HG03060 (cell line): ENCODE measurements around the gene ATP1B3.
"Not testable (repeated sequence)": the region's sequence is repeated elsewhere in the genome, so short reads cannot be mapped to it uniquely, and the experiment has no call there.

Experiments
- ATAC-seq: cut with Tn5 transposase; IDR thresholded peaks from one replicate; pipeline ENCODE4 v1.9.1; 2021; ENCODE audit warnings: low read depth, moderate number of reproducible peaks; ENCODE audit not compliant: unreplicated experiment

Gene ATP1B3

GRCh38 chr3:141860086-141860669 is 16.3 kb upstream of the ATP1B3 start:
- no peak for ATAC-seq

- no peak for ATAC-seq
These were observed 15.5 kb upstream of the ATP1B3 start for GRCh38 chr3:141860766-141861513.

- no peak for ATAC-seq
These were observed 14.1 kb upstream of the ATP1B3 start for GRCh38 chr3:141862279-141862816.

GRCh38 chr3:141863491-141863890 is 13.0 kb upstream of the ATP1B3 start:
- no peak for ATAC-seq

GRCh38 chr3:141864281-141864970 is 12.0 kb upstream of the ATP1B3 start:
- ATAC-seq, result no peak

DNA sequence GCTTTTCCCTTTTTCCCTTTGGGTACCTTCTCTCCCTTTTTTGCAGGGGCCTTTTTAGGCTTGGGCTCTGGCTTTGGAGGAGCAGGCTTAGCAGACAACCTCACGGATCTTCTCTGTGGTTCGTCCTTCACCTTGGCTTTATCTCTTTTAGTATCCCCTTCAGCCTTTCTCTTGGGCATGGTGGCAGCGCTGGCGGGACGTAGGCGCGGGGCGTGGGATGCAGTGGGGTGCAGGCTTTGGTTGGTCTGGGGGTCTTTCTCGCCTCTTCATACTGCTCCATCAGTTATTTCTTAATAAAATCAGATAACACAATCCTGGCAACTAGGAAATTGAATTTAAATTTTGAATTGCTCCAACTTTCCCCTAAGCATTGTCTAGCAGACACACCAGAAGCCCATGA is 11.3 kb upstream of the ATP1B3 start:
- no peak for ATAC-seq

- no peak for ATAC-seq
These were observed 6.3 kb upstream of the ATP1B3 start for GRCh38 chr3:141870091-141870687.

- no peak for ATAC-seq
These were observed 1.0 kb upstream of the ATP1B3 start for GRCh38 chr3:141875374-141875892.

DNA sequence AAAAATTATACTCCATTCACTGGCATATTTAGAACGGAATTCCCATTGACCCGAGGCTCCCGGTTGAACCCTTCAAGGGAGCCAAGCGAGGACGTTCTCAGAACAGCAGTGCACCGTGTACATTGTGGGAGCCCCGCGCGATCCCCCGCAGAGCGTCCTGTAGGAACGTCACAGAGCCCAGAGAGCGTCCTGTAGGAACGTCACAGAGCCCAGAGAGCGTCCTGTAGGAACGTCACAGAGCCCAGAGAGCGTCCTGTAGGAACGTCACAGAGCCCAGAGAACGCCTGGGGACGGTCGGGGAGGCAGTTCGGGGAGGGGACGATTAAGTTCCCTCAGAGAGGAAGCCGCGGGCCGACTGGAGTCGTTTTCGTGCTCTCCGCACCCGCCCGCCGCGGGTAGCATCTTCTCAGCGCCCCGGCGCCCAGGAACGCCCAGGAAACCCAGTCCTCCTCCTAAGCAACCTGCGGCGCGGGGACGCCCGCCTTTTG is 506 bp upstream of the ATP1B3 start:
- ATAC-seq, result peak; percentile 27

- ATAC-seq, result no peak
These were observed 613 bp downstream of the ATP1B3 start for GRCh38 chr3:141876891-141877621.

DNA sequence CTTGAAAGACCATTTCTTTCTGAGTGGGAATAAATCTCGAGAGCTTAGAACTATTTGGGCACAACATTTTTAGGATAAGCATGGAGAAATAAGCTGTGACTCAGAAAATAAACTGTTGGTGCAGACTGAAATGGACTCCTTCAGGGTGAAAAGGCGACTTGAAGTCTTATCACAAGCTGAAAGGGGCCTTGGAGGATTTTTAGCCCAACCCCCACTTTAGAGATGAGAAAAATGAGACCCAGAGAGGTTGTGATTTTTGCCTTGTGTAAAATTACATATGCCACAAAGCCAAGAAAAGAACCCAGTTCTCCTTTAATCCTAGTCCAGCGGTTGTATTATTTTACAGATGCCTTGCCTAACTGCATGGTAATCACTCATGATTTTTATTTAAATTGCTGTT is 1.5 kb downstream of the ATP1B3 start:
- no peak for ATAC-seq

- no peak for ATAC-seq
These were observed 1.9 kb downstream of the ATP1B3 start for GRCh38 chr3:141878326-141878725.

- no peak for ATAC-seq
These were observed 2.4 kb downstream of the ATP1B3 start for GRCh38 chr3:141878817-141879216.

DNA sequence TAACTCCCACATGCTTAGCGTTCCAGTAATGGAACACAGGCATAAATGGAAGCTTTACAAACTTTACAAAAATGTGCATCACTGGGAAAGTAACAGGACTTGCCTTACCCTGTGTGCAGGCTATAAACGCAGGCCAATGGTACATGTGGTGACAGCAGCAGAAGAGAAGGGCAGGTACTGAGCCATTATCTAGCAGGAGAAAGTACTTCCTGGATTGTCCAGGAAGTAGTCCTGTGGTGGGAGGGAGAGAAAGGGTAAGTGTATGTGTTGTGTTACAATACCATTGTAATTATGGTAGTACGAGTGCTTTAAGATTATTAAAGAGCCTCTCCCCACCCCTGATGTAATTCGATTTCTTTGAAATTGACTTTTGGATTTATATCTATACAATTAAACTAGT is 5.3 kb downstream of the ATP1B3 start:
- no peak for ATAC-seq

- ATAC-seq, result no peak
These were observed 10.6 kb downstream of the ATP1B3 start for GRCh38 chr3:141887051-141887450.

DNA sequence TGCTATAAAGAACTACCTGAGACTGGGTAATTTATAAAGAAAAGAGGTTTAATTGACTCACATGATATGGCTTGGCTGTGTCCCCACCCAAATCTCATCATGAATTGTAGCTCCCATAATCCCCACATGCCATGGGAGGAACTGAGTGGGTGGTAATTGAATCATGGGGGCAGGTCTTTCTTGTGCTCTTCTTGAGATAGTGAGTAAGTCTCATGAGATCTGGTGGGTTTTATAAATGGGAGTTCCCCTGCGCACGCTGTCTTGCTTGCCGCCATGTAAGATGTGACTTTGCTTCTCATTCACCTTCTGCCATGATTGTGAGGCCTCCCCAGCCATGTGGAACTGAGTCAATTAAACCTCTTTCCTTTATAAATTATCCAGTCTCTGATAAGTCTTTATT is 12.1 kb downstream of the ATP1B3 start:
- not testable (repeated sequence) for ATAC-seq

- no peak for ATAC-seq
These were observed 18.2 kb downstream of the ATP1B3 start for GRCh38 chr3:141894524-141895176.

DNA sequence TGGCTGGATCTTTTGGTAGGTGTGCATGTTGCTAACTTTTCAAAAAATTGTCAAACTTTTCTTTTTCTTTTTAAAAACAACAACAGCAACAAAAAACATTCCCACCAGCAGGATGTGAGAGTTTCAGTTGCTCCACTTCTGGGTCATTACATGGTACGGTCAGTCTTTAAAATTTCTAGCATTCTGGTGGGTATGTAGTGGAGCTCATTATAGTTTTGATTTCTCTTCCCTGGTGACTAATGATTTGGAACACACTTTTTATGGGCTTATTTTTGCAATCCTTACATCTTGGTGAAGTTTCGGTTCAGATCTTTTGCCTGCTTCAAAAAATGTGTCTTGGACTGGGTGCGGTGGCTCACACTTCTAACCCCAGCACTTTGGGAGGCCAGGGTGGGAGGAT is 19.3 kb downstream of the ATP1B3 start:
- no peak for ATAC-seq

DNA sequence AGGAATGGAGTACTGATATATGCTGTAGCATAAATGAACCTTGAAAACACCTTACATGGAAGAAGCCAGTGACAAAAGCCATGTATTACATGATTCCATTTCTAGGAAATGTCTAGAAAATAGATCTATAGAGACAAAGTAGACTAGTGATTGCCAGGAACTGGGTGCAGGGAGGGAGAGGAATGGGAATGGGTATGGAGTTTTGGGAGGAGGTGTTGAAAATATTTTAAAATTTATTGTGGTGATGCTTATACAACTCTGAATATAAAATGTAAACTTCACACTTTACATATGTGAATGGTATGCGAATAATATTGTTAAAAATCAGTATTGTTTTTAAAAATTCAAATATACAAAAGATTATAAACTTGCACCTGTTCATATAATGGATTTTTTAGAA is 22.5 kb downstream of the ATP1B3 start:
- ATAC-seq, result no peak

- no peak for ATAC-seq
These were observed 23.9 kb downstream of the ATP1B3 start for GRCh38 chr3:141900343-141900742.
